ENCODE measurements around the gene SH2D7.

- TF ChIP-seq CTCF (conservative IDR thresholded peaks at IDR 0.05; ENCODE audit: low read depth, low read length) (no peak), EZH2phosphoT487 (IDR thresholded peaks at IDR 0.05; ENCODE audit: borderline replicate concordance, low read length) (no peak), EZH2 (IDR thresholded peaks at IDR 0.05; ENCODE audit: low read length, unreplicated experiment) (no peak)
These were observed 55.2 kb downstream of the SH2D7 start for GRCh38 chr15:78147566-78147965.
